ENCODE results near the gene CRYL1.

Gene CRYL1

GRCh38 chr13:20505405-20506366 lies 20.0 kb downstream of the CRYL1 start:
- 93 to 95% methylated on average over 10 of the region's 10 CpGs for WGBS, 2 experiments
- Histone ChIP-seq H3K4me3 (ENCODE audit: insufficient read depth, low read depth, low read length) (no peak overlapping the region), H3K27ac (ENCODE audit: insufficient read depth, low read depth, low read length, poor library complexity, severe bottlenecking) (no peak overlapping the region), H3K27me3 (ENCODE audit: control insufficient read depth, insufficient read depth, low read length, poor library complexity, severe bottlenecking) (no peaks in the 10 kb centered on the region), H3K36me3 (ENCODE audit: control insufficient read depth, insufficient read depth, low read length) (no peaks in the 10 kb centered on the region), H3K4me1 (ENCODE audit: control insufficient read depth, insufficient read depth, low read length) (no peaks in the 10 kb centered on the region), H3K9me3 (ENCODE audit: control insufficient read depth, low read length) (no peaks in the 10 kb centered on the region)

- Histone ChIP-seq H3K36me3 (ENCODE audit: control insufficient read depth, insufficient read depth, low read length) (no peaks in the 10 kb centered on the region), H3K27ac (ENCODE audit: insufficient read depth, low read depth, low read length, poor library complexity, severe bottlenecking) (no peak overlapping the region), H3K27me3 (ENCODE audit: control insufficient read depth, insufficient read depth, low read length, poor library complexity, severe bottlenecking) (no peaks in the 10 kb centered on the region), H3K4me1 (ENCODE audit: control insufficient read depth, insufficient read depth, low read length) (no peaks in the 10 kb centered on the region), H3K4me3 (ENCODE audit: insufficient read depth, low read depth, low read length) (no peak overlapping the region), H3K9me3 (ENCODE audit: control insufficient read depth, low read length) (no peaks in the 10 kb centered on the region)
- 86 to 87% methylated on average over 16 of the region's 16 CpGs for WGBS, 2 experiments
Observed at GRCh38 chr13:20503088-20504083, 22.3 kb downstream of the CRYL1 start.

- Histone ChIP-seq H3K27me3 (ENCODE audit: control insufficient read depth, insufficient read depth, low read length, poor library complexity, severe bottlenecking) (no peaks in the 10 kb centered on the region), H3K9me3 (ENCODE audit: control insufficient read depth, low read length) (no peaks in the 10 kb centered on the region), H3K27ac (ENCODE audit: insufficient read depth, low read depth, low read length, poor library complexity, severe bottlenecking) (no peak overlapping the region), H3K4me3 (ENCODE audit: insufficient read depth, low read depth, low read length) (no peak overlapping the region), H3K4me1 (ENCODE audit: control insufficient read depth, insufficient read depth, low read length) (no peaks in the 10 kb centered on the region), H3K36me3 (ENCODE audit: control insufficient read depth, insufficient read depth, low read length) (no peaks in the 10 kb centered on the region)
- 69 to 70% methylated on average over 4 of the region's 4 CpGs for WGBS, 2 experiments
Observed at GRCh38 chr13:20501592-20501991, 24.1 kb downstream of the CRYL1 start.

GRCh38 chr13:20501120-20501519 lies 24.5 kb downstream of the CRYL1 start:
- no peak overlapping the region for H3K27ac ChIP-seq (ENCODE audit: insufficient read depth, low read depth, low read length, poor library complexity, severe bottlenecking)
- no peaks in the 10 kb centered on the region for H3K27me3 ChIP-seq (ENCODE audit: control insufficient read depth, insufficient read depth, low read length, poor library complexity, severe bottlenecking)
- no peak overlapping the region for H3K4me3 ChIP-seq (ENCODE audit: insufficient read depth, low read depth, low read length)
- no peaks in the 10 kb centered on the region for H3K9me3 ChIP-seq (ENCODE audit: control insufficient read depth, low read length)
- WGBS, 2 experiments, result 94 to 96% methylated on average over 2 of the region's 2 CpGs
- H3K36me3 ChIP-seq (ENCODE audit: control insufficient read depth, insufficient read depth, low read length), result no peaks in the 10 kb centered on the region
- no peaks in the 10 kb centered on the region for H3K4me1 ChIP-seq (ENCODE audit: control insufficient read depth, insufficient read depth, low read length)

DNA sequence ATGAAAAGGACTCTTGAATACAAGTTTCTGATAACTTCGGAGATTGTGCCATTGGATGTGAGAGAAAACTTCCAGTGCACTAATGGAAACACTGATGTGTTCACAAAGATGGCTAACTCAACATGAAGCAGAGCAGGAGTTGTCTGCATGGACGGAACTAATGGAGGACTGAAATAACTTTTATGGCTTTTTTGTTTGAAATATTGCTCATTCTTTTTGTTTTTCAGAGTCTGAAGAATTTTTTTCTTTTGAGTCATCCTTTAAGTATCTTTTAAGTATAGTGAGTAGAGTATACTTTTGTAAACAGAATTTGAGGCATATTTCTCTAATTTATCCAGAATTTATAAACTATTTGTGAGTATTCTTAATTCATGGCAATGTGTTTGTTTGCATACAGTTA lies 25.7 kb downstream of the CRYL1 start:
- Histone ChIP-seq H3K27ac (ENCODE audit: insufficient read depth, low read depth, low read length, poor library complexity, severe bottlenecking) (no peak overlapping the region), H3K4me3 (ENCODE audit: insufficient read depth, low read depth, low read length) (no peak overlapping the region), H3K27me3 (ENCODE audit: control insufficient read depth, insufficient read depth, low read length, poor library complexity, severe bottlenecking) (no peaks in the 10 kb centered on the region), H3K4me1 (ENCODE audit: control insufficient read depth, insufficient read depth, low read length) (no peaks in the 10 kb centered on the region), H3K36me3 (ENCODE audit: control insufficient read depth, insufficient read depth, low read length) (no peaks in the 10 kb centered on the region), H3K9me3 (ENCODE audit: control insufficient read depth, low read length) (no peaks in the 10 kb centered on the region)
- WGBS, 2 experiments, result 87 to 96% methylated on average over 2 of the region's 2 CpGs

DNA sequence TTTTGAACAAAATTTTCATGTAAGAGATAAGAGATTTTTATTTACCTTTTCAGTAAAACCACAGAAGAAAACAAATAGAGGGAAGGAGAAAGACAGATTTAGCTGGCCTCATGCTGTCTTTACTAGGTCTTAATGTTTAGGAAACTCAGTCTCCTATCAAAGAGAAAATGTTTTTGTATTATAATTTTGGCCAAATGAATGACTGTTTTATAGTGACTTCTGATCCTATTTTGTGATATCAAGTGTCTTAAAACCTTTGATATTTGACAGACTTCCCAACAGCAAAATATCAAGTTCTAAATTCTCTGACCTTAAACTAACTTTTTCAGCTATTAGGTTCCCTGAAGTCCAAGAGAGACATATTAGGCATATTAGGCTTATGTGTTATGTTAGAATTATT lies 27.0 kb downstream of the CRYL1 start:
- H3K4me3 ChIP-seq (ENCODE audit: insufficient read depth, low read depth, low read length), result no peak overlapping the region
- H3K27me3 ChIP-seq (ENCODE audit: control insufficient read depth, insufficient read depth, low read length, poor library complexity, severe bottlenecking), result no peaks in the 10 kb centered on the region
- no peak overlapping the region for H3K27ac ChIP-seq (ENCODE audit: insufficient read depth, low read depth, low read length, poor library complexity, severe bottlenecking)

DNA sequence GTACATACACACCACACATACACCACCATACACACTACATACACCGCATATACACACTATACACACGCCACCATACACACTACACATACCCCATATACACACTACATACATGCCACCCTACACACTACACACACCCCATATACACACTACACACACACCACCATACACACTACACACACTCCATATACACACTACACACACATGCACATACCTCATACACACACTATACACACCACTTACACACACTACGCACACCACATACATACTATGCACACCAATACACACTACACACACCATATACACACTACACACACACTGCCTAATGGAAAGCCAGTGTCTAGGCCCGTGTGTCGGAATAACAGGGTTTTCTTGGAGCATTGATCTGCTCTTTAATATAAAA lies 27.5 kb downstream of the CRYL1 start:
- no peaks in the 10 kb centered on the region for H3K27me3 ChIP-seq (ENCODE audit: control insufficient read depth, insufficient read depth, low read length, poor library complexity, severe bottlenecking)
- H3K4me3 ChIP-seq (ENCODE audit: insufficient read depth, low read depth, low read length), result no peak overlapping the region
- 41 to 59% methylated on average over 4 to 5 of the region's 5 CpGs for WGBS, 2 experiments
- no peaks in the 10 kb centered on the region for H3K4me1 ChIP-seq (ENCODE audit: control insufficient read depth, insufficient read depth, low read length)
- no peaks in the 10 kb centered on the region for H3K36me3 ChIP-seq (ENCODE audit: control insufficient read depth, insufficient read depth, low read length)
- H3K27ac ChIP-seq (ENCODE audit: insufficient read depth, low read depth, low read length, poor library complexity, severe bottlenecking), result no peak overlapping the region
- no peaks in the 10 kb centered on the region for H3K9me3 ChIP-seq (ENCODE audit: control insufficient read depth, low read length)

More for the DNA sequence above, 27.0 kb downstream of the CRYL1 start:
- Histone ChIP-seq H3K9me3 (ENCODE audit: control insufficient read depth, low read length) (no peaks in the 10 kb centered on the region), H3K36me3 (ENCODE audit: control insufficient read depth, insufficient read depth, low read length) (no peaks in the 10 kb centered on the region), H3K4me1 (ENCODE audit: control insufficient read depth, insufficient read depth, low read length) (no peaks in the 10 kb centered on the region)

- Histone ChIP-seq H3K4me3 (ENCODE audit: insufficient read depth, low read depth, low read length) (no peak overlapping the region), H3K9me3 (ENCODE audit: control insufficient read depth, low read length) (no peaks in the 10 kb centered on the region)
Observed at GRCh38 chr13:20497006-20497775, 28.5 kb downstream of the CRYL1 start.

DNA sequence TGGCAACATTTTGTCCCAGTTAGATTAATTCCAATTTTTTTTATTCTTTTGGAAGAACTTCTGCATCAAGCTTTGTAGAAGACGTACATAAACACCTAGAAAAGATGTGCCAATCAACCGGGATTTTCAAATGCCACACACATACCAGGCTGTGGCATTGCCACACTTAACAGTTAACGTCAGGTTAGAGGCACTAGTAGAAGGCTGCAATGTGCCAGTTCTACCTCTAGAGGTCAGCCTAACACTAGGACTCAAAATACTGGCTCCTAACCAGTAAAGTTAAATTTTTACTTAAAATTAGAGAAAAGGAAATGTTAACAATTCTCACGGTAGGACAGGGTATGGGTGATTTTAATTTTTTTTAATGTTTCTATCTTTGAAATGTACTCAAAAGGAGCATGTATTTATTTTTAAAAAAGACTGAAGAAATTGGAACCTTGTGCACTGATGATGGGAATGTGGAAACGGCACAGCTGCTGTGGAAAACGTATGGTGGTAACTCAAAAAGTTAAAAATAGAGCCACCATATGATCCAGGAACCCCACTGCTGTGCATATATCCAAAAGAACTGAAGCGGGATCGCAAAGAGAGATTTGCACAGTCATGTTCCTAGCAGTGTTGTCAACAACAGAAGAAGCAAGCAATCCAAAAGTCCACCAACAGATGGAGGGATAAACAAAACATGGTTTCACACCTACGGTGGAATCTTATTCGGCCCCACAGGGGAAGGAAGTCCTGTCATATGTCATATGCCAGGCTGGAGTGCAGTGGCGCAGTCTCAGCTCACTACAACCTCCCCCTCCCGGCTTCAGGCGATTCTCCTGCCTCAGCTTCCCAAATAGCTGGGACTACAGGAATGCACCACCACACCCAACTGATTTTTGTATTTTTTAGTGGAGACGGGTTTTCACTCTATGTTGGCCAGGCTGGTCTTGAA lies 30.3 kb downstream of the CRYL1 start:
- Histone ChIP-seq H3K9me3 (ENCODE audit: control insufficient read depth, low read length) (no peaks in the 10 kb centered on the region), H3K36me3 (ENCODE audit: control insufficient read depth, insufficient read depth, low read length) (no peaks in the 10 kb centered on the region), H3K27ac (ENCODE audit: insufficient read depth, low read depth, low read length, poor library complexity, severe bottlenecking) (no peak overlapping the region), H3K4me1 (ENCODE audit: control insufficient read depth, insufficient read depth, low read length) (no peaks in the 10 kb centered on the region), H3K4me3 (ENCODE audit: insufficient read depth, low read depth, low read length) (no peak overlapping the region), H3K27me3 (ENCODE audit: control insufficient read depth, insufficient read depth, low read length, poor library complexity, severe bottlenecking) (no peaks in the 10 kb centered on the region)
- 64 to 67% methylated on average over 13 to 14 of the region's 14 CpGs for WGBS, 2 experiments

More at GRCh38 chr13:20497006-20497775, 28.5 kb downstream of the CRYL1 start:
- 75 to 77% methylated on average over 10 of the region's 10 CpGs for WGBS, 2 experiments
- Histone ChIP-seq H3K27me3 (ENCODE audit: control insufficient read depth, insufficient read depth, low read length, poor library complexity, severe bottlenecking) (no peaks in the 10 kb centered on the region), H3K36me3 (ENCODE audit: control insufficient read depth, insufficient read depth, low read length) (no peaks in the 10 kb centered on the region), H3K27ac (ENCODE audit: insufficient read depth, low read depth, low read length, poor library complexity, severe bottlenecking) (no peak overlapping the region), H3K4me1 (ENCODE audit: control insufficient read depth, insufficient read depth, low read length) (no peaks in the 10 kb centered on the region)

Data from ectodermal cell (in vitro differentiated cells).